Esophagus muscularis mucosa (tissue), 4 donors: Measurements from ENCODE around the gene CNTN5.
"Not testable (repeated sequence)": the region's sequence is repeated elsewhere in the genome, so short reads cannot be mapped to it uniquely, and the experiment has no call there.

Experiments used
- CTCF ChIP-seq, 3 experiments: fragments of 200-600 bp in 2 of 3; fragments of 450-650 bp in 1 of 3; sonication (generic) in 2 of 3; IDR thresholded peaks; one replicate each; pipeline ENCODE4 v1.5.1; 2017 to 2019; ENCODE audit warnings: antibody characterized with exemption in 3 of 3, mild to moderate bottlenecking in 2 of 3, moderate library complexity in 1 of 3
- EP300 ChIP-seq: sonication (generic); formaldehyde crosslinking; IDR thresholded peaks from one replicate; pipeline ENCODE4 v1.6.1; 2017; ENCODE audit warnings: antibody characterized with exemption
- POLR2A ChIP-seq: fragments of 450-650 bp; IDR thresholded peaks from one replicate; pipeline ENCODE4 v1.6.1; 2017; ENCODE audit warnings: antibody characterized with exemption, moderate library complexity, mild to moderate bottlenecking, low read depth
- POLR2AphosphoS5 ChIP-seq, 2 donors: sonication (generic); formaldehyde crosslinking; IDR thresholded peaks; one replicate each; pipeline ENCODE4 v1.6.1; 2017; ENCODE audit warnings: antibody characterized with exemption in 2 of 2

GRCh38 chr11:99836739-99837138 lies 816.0 kb downstream of the CNTN5 start:
- not testable (repeated sequence) for TF ChIP-seq POLR2AphosphoS5 (IDR thresholded peaks at IDR 0.05); POLR2A; CTCF (IDR thresholded peaks at IDR 0.05); EP300
